ENCODE results near the gene KBTBD13.

DNA sequence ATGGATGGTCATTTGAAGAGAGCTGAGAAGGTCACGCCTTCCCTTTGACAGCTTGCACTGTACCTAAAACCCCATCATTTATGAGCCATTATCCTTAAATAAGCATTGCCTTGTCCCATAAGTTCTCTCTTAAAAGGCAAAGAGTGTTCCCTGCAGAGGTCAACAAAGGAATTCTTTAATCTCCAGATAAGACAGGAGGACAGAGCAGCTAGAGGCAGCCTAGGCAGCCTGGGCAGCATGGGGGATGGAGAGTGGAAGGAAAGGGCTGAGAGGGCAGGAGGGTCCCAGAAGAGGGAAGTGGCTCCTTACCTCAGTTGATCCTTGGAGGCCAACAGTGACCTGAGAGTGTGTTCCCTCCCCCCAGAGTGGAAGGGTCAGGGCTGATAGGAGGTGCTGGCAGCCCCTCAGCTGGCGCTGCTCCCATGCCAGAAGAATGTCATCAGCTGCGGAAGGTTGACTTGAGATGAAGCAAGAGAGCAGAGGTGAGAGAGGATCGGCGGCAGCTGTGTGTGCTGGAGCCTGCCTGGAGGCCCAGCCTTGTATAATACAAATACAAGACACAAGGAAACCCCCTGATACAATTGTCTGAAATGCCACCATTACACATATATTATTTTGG lies 12.8 kb downstream of the KBTBD13 start:
- TF ChIP-seq, protein P1, sequence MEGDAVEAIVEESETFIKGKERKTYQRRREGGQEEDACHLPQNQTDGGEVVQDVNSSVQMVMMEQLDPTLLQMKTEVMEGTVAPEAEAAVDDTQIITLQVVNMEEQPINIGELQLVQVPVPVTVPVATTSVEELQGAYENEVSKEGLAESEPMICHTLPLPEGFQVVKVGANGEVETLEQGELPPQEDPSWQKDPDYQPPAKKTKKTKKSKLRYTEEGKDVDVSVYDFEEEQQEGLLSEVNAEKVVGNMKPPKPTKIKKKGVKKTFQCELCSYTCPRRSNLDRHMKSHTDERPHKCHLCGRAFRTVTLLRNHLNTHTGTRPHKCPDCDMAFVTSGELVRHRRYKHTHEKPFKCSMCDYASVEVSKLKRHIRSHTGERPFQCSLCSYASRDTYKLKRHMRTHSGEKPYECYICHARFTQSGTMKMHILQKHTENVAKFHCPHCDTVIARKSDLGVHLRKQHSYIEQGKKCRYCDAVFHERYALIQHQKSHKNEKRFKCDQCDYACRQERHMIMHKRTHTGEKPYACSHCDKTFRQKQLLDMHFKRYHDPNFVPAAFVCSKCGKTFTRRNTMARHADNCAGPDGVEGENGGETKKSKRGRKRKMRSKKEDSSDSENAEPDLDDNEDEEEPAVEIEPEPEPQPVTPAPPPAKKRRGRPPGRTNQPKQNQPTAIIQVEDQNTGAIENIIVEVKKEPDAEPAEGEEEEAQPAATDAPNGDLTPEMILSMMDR (IDR thresholded peaks at IDR 0.05), result no peak
- TF ChIP-seq POLR2A (IDR thresholded peaks at IDR 0.05) (no peak), POLR2AphosphoS5 (IDR thresholded peaks at IDR 0.05) (peak; percentile 71)
